ENCODE data around the gene AKNAD1.

The AKNAD1 gene

GRCh38 chr1:108860190-108860907 is 3.5 kb upstream of the AKNAD1 start:
- TF ChIP-seq POLR2AphosphoS5 (IDR thresholded peaks at IDR 0.05; ENCODE audit: borderline replicate concordance, low read depth, low read length): no peak
- TF ChIP-seq FOXP2 (optimal IDR thresholded peaks at IDR 0.05; ENCODE audit: control extremely low read depth, extremely low read length, insufficient read depth): no peak
- TF ChIP-seq EZH2 (IDR thresholded peaks at IDR 0.05): no peak
- no peaks in the 10 kb centered on the region for H3K36me3 ChIP-seq (ENCODE audit: insufficient read depth, low read length)
- no peak for DNase-seq (ENCODE audit: low read depth, low spot score)

GRCh38 chr1:108858230-108858950 is 1.5 kb upstream of the AKNAD1 start:
- no peak for DNase-seq (ENCODE audit: low read depth, low spot score)
- Histone ChIP-seq H3K9me3 (ENCODE audit: low read depth, low read length) (no peaks in the 10 kb centered on the region), H3K9ac (ENCODE audit: insufficient read length) (no peak overlapping the region), H3K36me3 (ENCODE audit: insufficient read depth, low read length) (no peaks in the 10 kb centered on the region), H3K27ac (no peak overlapping the region), H3K4me3 (no peak overlapping the region)
- no peak for TF ChIP-seq EZH2 (IDR thresholded peaks at IDR 0.05)
- no peak for TF ChIP-seq FOXP2 (optimal IDR thresholded peaks at IDR 0.05; ENCODE audit: control extremely low read depth, extremely low read length, insufficient read depth)
- TF ChIP-seq POLR2AphosphoS5 (IDR thresholded peaks at IDR 0.05; ENCODE audit: borderline replicate concordance, low read depth, low read length): no peak

More at GRCh38 chr1:108860190-108860907, 3.5 kb upstream of the AKNAD1 start:
- Histone ChIP-seq H3K4me3 (no peak overlapping the region), H3K9ac (ENCODE audit: insufficient read length) (no peak overlapping the region), H3K9me3 (ENCODE audit: low read depth, low read length) (no peaks in the 10 kb centered on the region), H3K27ac (no peak overlapping the region)

GRCh38 chr1:108854221-108855019 is 2.5 kb downstream of the AKNAD1 start:
- Histone ChIP-seq H3K9me3 (ENCODE audit: low read depth, low read length) (no peaks in the 10 kb centered on the region), H3K9ac (ENCODE audit: insufficient read length) (no peak overlapping the region), H3K4me3 (no peak overlapping the region), H3K27ac (no peak overlapping the region), H3K36me3 (ENCODE audit: insufficient read depth, low read length) (no peaks in the 10 kb centered on the region)
- TF ChIP-seq EZH2 (IDR thresholded peaks at IDR 0.05): no peak
- TF ChIP-seq FOXP2 (optimal IDR thresholded peaks at IDR 0.05; ENCODE audit: control extremely low read depth, extremely low read length, insufficient read depth): no peak
- no peak for TF ChIP-seq POLR2AphosphoS5 (IDR thresholded peaks at IDR 0.05; ENCODE audit: borderline replicate concordance, low read depth, low read length)
- no peak for DNase-seq (ENCODE audit: low read depth, low spot score)

- Histone ChIP-seq H3K9me3 (ENCODE audit: low read depth, low read length) (no peaks in the 10 kb centered on the region), H3K9ac (ENCODE audit: insufficient read length) (no peak overlapping the region), H3K4me3 (no peak overlapping the region), H3K27ac (no peak overlapping the region), H3K36me3 (ENCODE audit: insufficient read depth, low read length) (no peaks in the 10 kb centered on the region)
- TF ChIP-seq EZH2 (IDR thresholded peaks at IDR 0.05): no peak
- no peak for TF ChIP-seq FOXP2 (optimal IDR thresholded peaks at IDR 0.05; ENCODE audit: control extremely low read depth, extremely low read length, insufficient read depth)
- TF ChIP-seq POLR2AphosphoS5 (IDR thresholded peaks at IDR 0.05; ENCODE audit: borderline replicate concordance, low read depth, low read length): no peak
- DNase-seq (ENCODE audit: low read depth, low spot score): no peak
These were observed 4.5 kb downstream of the AKNAD1 start for GRCh38 chr1:108852221-108852975.

GRCh38 chr1:108851567-108851966 is 5.3 kb downstream of the AKNAD1 start:
- TF ChIP-seq POLR2AphosphoS5 (IDR thresholded peaks at IDR 0.05; ENCODE audit: borderline replicate concordance, low read depth, low read length): no peak
- TF ChIP-seq EZH2 (IDR thresholded peaks at IDR 0.05): no peak
- no peak for TF ChIP-seq FOXP2 (optimal IDR thresholded peaks at IDR 0.05; ENCODE audit: control extremely low read depth, extremely low read length, insufficient read depth)
- H3K27ac ChIP-seq: no peak overlapping the region
- no peak for DNase-seq (ENCODE audit: low read depth, low spot score)
- no peak overlapping the region for H3K4me3 ChIP-seq
- no peak overlapping the region for H3K9ac ChIP-seq (ENCODE audit: insufficient read length)
- H3K36me3 ChIP-seq (ENCODE audit: insufficient read depth, low read length): no peaks in the 10 kb centered on the region
- no peaks in the 10 kb centered on the region for H3K9me3 ChIP-seq (ENCODE audit: low read depth, low read length)

- no peak for DNase-seq (ENCODE audit: low read depth, low spot score)
- Histone ChIP-seq H3K9ac (ENCODE audit: insufficient read length) (no peak overlapping the region), H3K4me3 (no peak overlapping the region), H3K36me3 (ENCODE audit: insufficient read depth, low read length) (no peaks in the 10 kb centered on the region), H3K27ac (no peak overlapping the region), H3K9me3 (ENCODE audit: low read depth, low read length) (no peaks in the 10 kb centered on the region)
- TF ChIP-seq EZH2 (IDR thresholded peaks at IDR 0.05) (no peak), FOXP2 (optimal IDR thresholded peaks at IDR 0.05; ENCODE audit: control extremely low read depth, extremely low read length, insufficient read depth) (no peak), POLR2AphosphoS5 (IDR thresholded peaks at IDR 0.05; ENCODE audit: borderline replicate concordance, low read depth, low read length) (no peak)
These were observed 6.0 kb downstream of the AKNAD1 start for GRCh38 chr1:108850929-108851328.

- no peak overlapping the region for H3K4me3 ChIP-seq
- no peak for DNase-seq (ENCODE audit: low read depth, low spot score)
- TF ChIP-seq EZH2 (IDR thresholded peaks at IDR 0.05) (no peak), POLR2AphosphoS5 (IDR thresholded peaks at IDR 0.05; ENCODE audit: borderline replicate concordance, low read depth, low read length) (no peak), FOXP2 (optimal IDR thresholded peaks at IDR 0.05; ENCODE audit: control extremely low read depth, extremely low read length, insufficient read depth) (no peak)
- no peak overlapping the region for H3K27ac ChIP-seq
- no peaks in the 10 kb centered on the region for H3K36me3 ChIP-seq (ENCODE audit: insufficient read depth, low read length)
- no peaks in the 10 kb centered on the region for H3K9me3 ChIP-seq (ENCODE audit: low read depth, low read length)
- H3K9ac ChIP-seq (ENCODE audit: insufficient read length): no peak overlapping the region
These were observed 8.1 kb downstream of the AKNAD1 start for GRCh38 chr1:108848806-108849205.

Data from SK-N-MC (cell line).